ENCODE measurements around the gene STX7.

Gene STX7

GRCh38 chr6:132506869-132507808, 5.8 kb downstream of the STX7 start:
- no peak for DNase-seq (ENCODE audit: low read depth)

- no peak for DNase-seq (ENCODE audit: low read depth)
Observed at GRCh38 chr6:132506461-132506860, 6.5 kb downstream of the STX7 start.

GRCh38 chr6:132505158-132505557, 7.8 kb downstream of the STX7 start:
- no peak for DNase-seq (ENCODE audit: low read depth)

- no peak for DNase-seq (ENCODE audit: low read depth)
Observed at GRCh38 chr6:132504757-132505156, 8.2 kb downstream of the STX7 start.

- DNase-seq (ENCODE audit: low read depth), result no peak
Observed at GRCh38 chr6:132499757-132500156, 13.2 kb downstream of the STX7 start.

GRCh38 chr6:132498638-132499037, 14.3 kb downstream of the STX7 start:
- no peak for DNase-seq (ENCODE audit: low read depth)

GRCh38 chr6:132496519-132497180, 16.3 kb downstream of the STX7 start:
- no peak for DNase-seq (ENCODE audit: low read depth)

- DNase-seq (ENCODE audit: low read depth), result no peak
Observed at GRCh38 chr6:132495604-132496079, 17.3 kb downstream of the STX7 start.

GRCh38 chr6:132494954-132495353, 18.0 kb downstream of the STX7 start:
- no peak for DNase-seq (ENCODE audit: low read depth)

GRCh38 chr6:132491881-132492280, 21.0 kb downstream of the STX7 start:
- no peak for DNase-seq (ENCODE audit: low read depth)

- DNase-seq (ENCODE audit: low read depth), result no peak
Observed at GRCh38 chr6:132491303-132491702, 21.6 kb downstream of the STX7 start.

- DNase-seq (ENCODE audit: low read depth), result no peak
Observed at GRCh38 chr6:132490478-132491204, 22.3 kb downstream of the STX7 start.

GRCh38 chr6:132490024-132490423, 22.9 kb downstream of the STX7 start:
- DNase-seq (ENCODE audit: low read depth), result no peak

GRCh38 chr6:132489376-132489775, 23.5 kb downstream of the STX7 start:
- DNase-seq (ENCODE audit: low read depth), result no peak

- no peak for DNase-seq (ENCODE audit: low read depth)
Observed at GRCh38 chr6:132487762-132488161, 25.2 kb downstream of the STX7 start.

GRCh38 chr6:132484680-132485018, 28.3 kb downstream of the STX7 start:
- DNase-seq (ENCODE audit: low read depth), result no peak

- peak; percentile 50 for DNase-seq (ENCODE audit: low read depth)
Observed at GRCh38 chr6:132483779-132484679, 28.9 kb downstream of the STX7 start.

GRCh38 chr6:132482581-132482980, 30.3 kb downstream of the STX7 start:
- DNase-seq (ENCODE audit: low read depth), result no peak

GRCh38 chr6:132481189-132481588, 31.7 kb downstream of the STX7 start:
- no peak for DNase-seq (ENCODE audit: low read depth)

- no peak for DNase-seq (ENCODE audit: low read depth)
Observed at GRCh38 chr6:132479131-132479530, 33.8 kb downstream of the STX7 start.

GRCh38 chr6:132478674-132479073, 34.2 kb downstream of the STX7 start:
- DNase-seq (ENCODE audit: low read depth), result no peak

GRCh38 chr6:132478266-132478665, 34.6 kb downstream of the STX7 start:
- DNase-seq (ENCODE audit: low read depth), result no peak

All from HS-27A (cell line).